Endothelial cell (in vitro differentiated cells): ENCODE results near the gene TEX54. TPM values are rescaled to one million over a fixed set of nuclear protein-coding genes. Genes with fewer than 3 reads are reported as not detected.
"Not testable (repeated sequence)": the region's sequence is repeated elsewhere in the genome, so short reads cannot be mapped to it uniquely, and the experiment has no call there.

Source experiments
- DNase-seq: peaks from one replicate; pipeline ENCODE4 v3.0.0; 2021; ENCODE audit warnings: low spot score
- H3K27ac Mint-ChIP-seq: one replicate; pipeline ENCODE4 v1.8.0; 2021; ENCODE audit warnings: mixed read lengths, inconsistent platforms; ENCODE audit not compliant: unreplicated experiment
- H3K27me3 Mint-ChIP-seq: one replicate; pipeline ENCODE4 v1.8.0; 2021; ENCODE audit warnings: mild to moderate bottlenecking, moderate library complexity, mixed read lengths, inconsistent platforms; ENCODE audit not compliant: unreplicated experiment
- H3K36me3 Mint-ChIP-seq: one replicate; pipeline ENCODE4 v1.8.0; 2021; ENCODE audit warnings: mild to moderate bottlenecking, low read depth, mixed read lengths, inconsistent platforms; ENCODE audit not compliant: unreplicated experiment
- H3K4me1 Mint-ChIP-seq: one replicate; pipeline ENCODE4 v1.8.0; 2021; ENCODE audit warnings: mild to moderate bottlenecking, mixed read lengths, inconsistent platforms; ENCODE audit not compliant: unreplicated experiment
- H3K4me3 Mint-ChIP-seq: one replicate; pipeline ENCODE4 v1.8.0; 2021; ENCODE audit warnings: mild to moderate bottlenecking, mixed read lengths, inconsistent platforms; ENCODE audit not compliant: unreplicated experiment
- H3K9me3 Mint-ChIP-seq: one replicate; pipeline ENCODE4 v1.8.0; 2021; ENCODE audit warnings: mixed read lengths, inconsistent platforms; ENCODE audit not compliant: unreplicated experiment
- total RNA-seq: library from RNA; stranded (reverse); fragmentation: NEBNext Ultra II Directional; extraction: Animal tissue kit (Norgen Biotek cat#: 25700); gene quantifications from one replicate; pipeline ENCODE4 v1.2.1, GENCODE V29; 2021; ENCODE audit not compliant: unreplicated experiment
- TF ChIP-seq, protein P1 (sequence below): fragments of 200-600 bp; sonication (generic); IDR thresholded peaks from one replicate; pipeline ENCODE4 v1.5.0; 2021; ENCODE audit warnings: antibody characterized with exemption; ENCODE audit not compliant: unreplicated experiment

TEX54 gene
- total RNA-seq, 1 donor from 2014 or later: not detected

- TF ChIP-seq, protein P1, sequence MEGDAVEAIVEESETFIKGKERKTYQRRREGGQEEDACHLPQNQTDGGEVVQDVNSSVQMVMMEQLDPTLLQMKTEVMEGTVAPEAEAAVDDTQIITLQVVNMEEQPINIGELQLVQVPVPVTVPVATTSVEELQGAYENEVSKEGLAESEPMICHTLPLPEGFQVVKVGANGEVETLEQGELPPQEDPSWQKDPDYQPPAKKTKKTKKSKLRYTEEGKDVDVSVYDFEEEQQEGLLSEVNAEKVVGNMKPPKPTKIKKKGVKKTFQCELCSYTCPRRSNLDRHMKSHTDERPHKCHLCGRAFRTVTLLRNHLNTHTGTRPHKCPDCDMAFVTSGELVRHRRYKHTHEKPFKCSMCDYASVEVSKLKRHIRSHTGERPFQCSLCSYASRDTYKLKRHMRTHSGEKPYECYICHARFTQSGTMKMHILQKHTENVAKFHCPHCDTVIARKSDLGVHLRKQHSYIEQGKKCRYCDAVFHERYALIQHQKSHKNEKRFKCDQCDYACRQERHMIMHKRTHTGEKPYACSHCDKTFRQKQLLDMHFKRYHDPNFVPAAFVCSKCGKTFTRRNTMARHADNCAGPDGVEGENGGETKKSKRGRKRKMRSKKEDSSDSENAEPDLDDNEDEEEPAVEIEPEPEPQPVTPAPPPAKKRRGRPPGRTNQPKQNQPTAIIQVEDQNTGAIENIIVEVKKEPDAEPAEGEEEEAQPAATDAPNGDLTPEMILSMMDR: no peak
- Mint-ChIP-seq H3K4me3 (no peak overlapping the region), H3K9me3 (no peaks in the 10 kb centered on the region), H3K4me1 (peaks cover 5% of the 10 kb centered on the region), H3K27me3 (peaks cover 11% of the 10 kb centered on the region), H3K27ac (no peak overlapping the region), H3K36me3 (peaks cover 5% of the 10 kb centered on the region)
- no peak for DNase-seq
Observed at GRCh38 chr11:62844154-62844553, 11.5 kb upstream of the TEX54 start.

DNA sequence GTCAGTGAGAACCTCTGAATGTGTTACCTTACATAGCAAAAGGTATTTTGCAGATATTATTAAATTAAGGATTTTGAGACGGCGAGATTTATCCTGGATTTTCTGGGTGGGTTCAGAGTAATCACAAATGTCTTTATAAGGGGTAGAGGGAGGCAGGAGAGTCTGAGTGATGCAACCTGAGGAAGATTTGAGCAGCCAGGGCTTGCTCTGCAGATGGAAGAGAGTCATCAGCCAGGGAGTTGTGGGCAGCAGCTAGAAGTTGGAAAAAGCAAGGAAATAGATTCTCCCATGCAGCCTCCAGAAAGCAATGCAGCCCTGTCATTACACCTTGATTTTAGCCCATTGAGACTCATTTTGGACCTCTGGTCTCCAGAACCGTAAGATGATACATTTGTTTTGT, 10.8 kb upstream of the TEX54 start:
- no peak overlapping the region for H3K4me3 Mint-ChIP-seq
- DNase-seq: no peak
- TF ChIP-seq, protein P1: no peak
- peak overlapping the region; percentile 45 for H3K27ac Mint-ChIP-seq
- H3K4me1 Mint-ChIP-seq: peaks cover 7% of the 10 kb centered on the region
- H3K9me3 Mint-ChIP-seq: no peaks in the 10 kb centered on the region
- H3K27me3 Mint-ChIP-seq: peaks cover 13% of the 10 kb centered on the region
- peaks cover 5% of the 10 kb centered on the region for H3K36me3 Mint-ChIP-seq

DNA sequence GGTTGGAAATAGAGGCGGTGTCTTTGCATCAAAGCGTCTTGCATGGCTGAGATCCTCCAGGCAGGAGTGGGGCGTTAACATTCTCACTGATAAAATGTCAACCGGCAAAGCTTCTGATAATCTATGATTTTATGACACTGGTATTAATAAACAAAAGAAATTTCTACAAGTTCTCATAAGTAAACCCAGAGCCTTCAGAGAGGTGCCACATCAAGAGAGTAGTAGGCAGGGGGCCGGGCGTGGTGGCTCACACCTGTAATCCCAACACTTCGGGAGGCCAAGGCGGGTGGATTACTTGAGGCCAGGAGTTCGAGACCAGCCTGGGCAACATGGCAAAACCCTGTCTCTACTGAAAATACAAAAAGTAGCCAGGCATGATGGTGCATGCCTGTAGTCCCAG, 10.2 kb upstream of the TEX54 start:
- not testable (repeated sequence) for H3K27ac Mint-ChIP-seq, H3K36me3 Mint-ChIP-seq, H3K4me3 Mint-ChIP-seq, DNase-seq, H3K4me1 Mint-ChIP-seq, H3K9me3 Mint-ChIP-seq
- H3K27me3 Mint-ChIP-seq: peaks cover 13% of the 10 kb centered on the region

DNA sequence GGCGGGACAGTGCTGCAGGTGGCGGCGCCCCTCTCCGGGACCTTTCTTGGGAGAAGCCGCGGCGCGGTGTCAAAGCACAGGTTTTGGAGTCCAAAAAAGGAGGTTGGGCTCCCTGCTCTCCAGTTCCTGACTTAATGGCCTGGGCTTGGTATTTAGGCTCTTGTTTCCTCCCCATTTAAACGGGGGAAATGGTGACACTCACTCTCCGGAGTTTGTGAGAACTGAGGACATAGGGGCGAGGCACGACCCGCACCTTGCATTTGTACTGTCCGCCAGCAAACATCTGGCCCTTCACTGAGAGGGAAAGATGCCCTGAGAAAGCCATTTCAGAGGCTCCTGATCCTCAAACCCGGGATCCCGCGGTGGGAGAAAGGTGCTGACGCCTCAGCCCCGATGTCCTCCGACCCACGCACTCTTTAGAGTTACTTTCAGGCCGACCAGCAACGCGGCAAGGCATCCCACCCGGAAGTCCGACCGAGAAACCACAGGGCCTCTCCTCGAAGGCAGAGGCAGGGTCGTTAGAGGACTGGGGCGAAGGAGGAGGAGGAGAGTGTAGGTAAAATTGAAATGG, 9.6 kb upstream of the TEX54 start:
- TF ChIP-seq, protein P1: no peak
- Mint-ChIP-seq H3K4me3 (no peak overlapping the region), H3K36me3 (peaks cover 5% of the 10 kb centered on the region), H3K4me1 (peaks cover 7% of the 10 kb centered on the region), H3K27ac (no peak overlapping the region), H3K9me3 (no peaks in the 10 kb centered on the region), H3K27me3 (peaks cover 15% of the 10 kb centered on the region)
- DNase-seq: peak; percentile 38

- peaks cover 8% of the 10 kb centered on the region for H3K4me1 Mint-ChIP-seq
- peak; percentile 81 for DNase-seq
- no peak overlapping the region for H3K4me3 Mint-ChIP-seq
- TF ChIP-seq, protein P1: no peak
- H3K36me3 Mint-ChIP-seq: peaks cover 7% of the 10 kb centered on the region
- H3K9me3 Mint-ChIP-seq: no peaks in the 10 kb centered on the region
- no peak overlapping the region for H3K27ac Mint-ChIP-seq
- peaks cover 15% of the 10 kb centered on the region for H3K27me3 Mint-ChIP-seq
Observed at GRCh38 chr11:62841361-62842170, 8.9 kb upstream of the TEX54 start.

GRCh38 chr11:62840721-62841360, 8.2 kb upstream of the TEX54 start:
- not testable (repeated sequence) for H3K27ac Mint-ChIP-seq, H3K9me3 Mint-ChIP-seq
- H3K4me1 Mint-ChIP-seq: peaks cover 10% of the 10 kb centered on the region

More at GRCh38 chr11:62840721-62841360, 8.2 kb upstream of the TEX54 start:
- Mint-ChIP-seq H3K4me3 (peak overlapping the region; percentile 100), H3K27me3 (peaks cover 15% of the 10 kb centered on the region), H3K36me3 (peaks cover 11% of the 10 kb centered on the region)
- peak; percentile 59 for DNase-seq
